Stimulated activated CD4-positive, alpha-beta T cell treated with anti-CD3 and anti-CD28 coated beads, Interleukin-4, amount 100 ng/mL, for 48 hours (primary cell): ENCODE measurements around the gene CA4.
A peak's percentile ranks its signal among the peaks of the same experiment; 100 is the strongest.

Experiments used
- DNase-seq, 2 donors: peaks; one replicate each; pipeline ENCODE4 v3.0.0-alpha.2; 2020; ENCODE audit warnings: low read depth in 2 of 2

CA4 gene

DNA sequence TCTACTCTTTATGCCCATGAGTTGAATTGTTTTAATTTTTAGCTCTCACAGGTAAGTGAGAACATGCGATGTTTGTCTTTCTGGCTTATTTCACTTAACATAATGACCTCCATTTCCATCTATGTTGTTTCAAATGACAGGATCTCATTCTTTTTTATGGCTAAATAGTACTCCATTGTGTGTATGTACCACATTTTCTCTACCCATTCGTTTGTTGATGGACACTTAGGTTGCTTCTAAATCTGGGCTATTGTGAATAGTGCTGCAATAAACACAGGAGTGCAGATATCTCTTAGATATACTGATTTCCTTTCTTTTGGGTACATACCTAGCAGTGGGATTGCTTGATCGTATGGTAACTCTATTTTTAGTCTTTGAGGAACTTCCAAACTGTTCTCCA, 19.3 kb upstream of the CA4 start:
- no peak for DNase-seq

DNA sequence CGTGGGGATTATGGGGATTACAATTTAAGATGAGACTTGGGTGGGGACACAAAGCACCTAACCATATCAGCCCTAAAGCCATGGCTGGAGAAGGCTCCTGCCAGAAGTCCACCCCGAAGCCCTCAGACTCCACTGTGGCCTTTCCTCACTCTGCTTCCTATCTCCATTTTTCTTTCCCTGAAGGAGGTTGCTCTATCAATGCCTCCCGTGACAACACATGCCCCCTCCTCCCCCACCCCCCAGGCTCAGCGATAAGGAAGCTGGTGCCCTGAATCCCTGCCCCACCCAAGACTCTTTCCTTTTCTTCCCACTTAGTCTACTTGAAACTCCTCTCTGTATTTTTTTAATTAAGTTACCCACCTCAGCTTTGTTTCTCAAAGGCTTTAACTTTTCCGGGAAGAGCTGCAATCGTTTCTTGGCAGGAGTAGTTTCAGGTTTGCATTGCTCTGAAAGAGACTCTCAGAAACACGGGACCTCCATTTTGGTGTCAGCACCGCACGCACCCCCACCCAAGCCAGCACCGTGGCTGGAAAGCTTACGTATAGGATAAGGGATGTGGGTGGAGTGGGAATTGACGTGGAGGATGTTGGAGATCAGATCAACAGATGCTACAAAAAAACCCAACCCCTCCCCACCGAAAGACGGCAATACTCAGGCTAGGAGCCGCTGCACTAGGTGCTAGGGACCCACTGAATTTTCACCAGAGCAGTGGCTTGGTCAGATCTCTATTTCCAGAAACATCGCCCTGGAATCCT, 15.2 kb upstream of the CA4 start:
- no peak for DNase-seq

DNA sequence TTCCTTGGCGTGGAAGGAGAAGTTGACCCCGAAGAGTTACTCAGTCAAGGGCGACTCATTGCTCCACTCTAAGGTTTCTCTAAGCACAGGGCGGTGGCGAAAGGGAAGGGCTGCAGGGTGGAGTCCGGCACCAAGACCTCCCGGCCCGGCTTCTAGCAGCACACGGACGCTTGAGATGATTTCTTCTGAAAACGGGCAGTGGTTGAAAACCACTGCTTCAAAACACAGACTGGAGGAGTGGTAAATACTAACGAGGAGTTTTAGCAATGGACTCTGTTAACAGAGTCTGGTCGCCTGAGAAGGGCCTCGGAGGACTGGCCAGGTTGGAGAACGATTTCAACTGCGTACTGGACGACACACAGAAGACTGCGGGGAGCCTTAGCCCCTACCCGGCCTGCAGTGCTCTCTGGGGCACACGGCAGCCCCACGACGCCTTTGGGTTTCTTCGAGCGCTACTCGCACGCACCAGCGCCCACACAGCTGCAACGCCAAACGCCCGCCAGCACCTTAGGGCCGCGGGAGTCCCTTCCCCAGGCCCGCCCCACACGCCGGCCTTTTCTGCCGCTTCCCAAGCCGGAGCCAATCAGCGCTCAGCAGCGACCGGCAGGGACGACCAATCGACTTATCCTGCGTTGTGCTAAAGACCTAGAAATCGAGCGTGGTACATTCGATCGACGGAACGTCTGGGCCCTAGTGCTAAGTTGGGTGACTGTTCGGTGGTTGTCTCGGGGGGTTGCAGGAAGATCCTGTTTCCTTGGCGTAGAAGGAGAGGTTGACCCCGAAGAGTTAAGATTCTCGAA, 14.4 kb upstream of the CA4 start:
- peak; percentile 77 to 79 for DNase-seq

DNA sequence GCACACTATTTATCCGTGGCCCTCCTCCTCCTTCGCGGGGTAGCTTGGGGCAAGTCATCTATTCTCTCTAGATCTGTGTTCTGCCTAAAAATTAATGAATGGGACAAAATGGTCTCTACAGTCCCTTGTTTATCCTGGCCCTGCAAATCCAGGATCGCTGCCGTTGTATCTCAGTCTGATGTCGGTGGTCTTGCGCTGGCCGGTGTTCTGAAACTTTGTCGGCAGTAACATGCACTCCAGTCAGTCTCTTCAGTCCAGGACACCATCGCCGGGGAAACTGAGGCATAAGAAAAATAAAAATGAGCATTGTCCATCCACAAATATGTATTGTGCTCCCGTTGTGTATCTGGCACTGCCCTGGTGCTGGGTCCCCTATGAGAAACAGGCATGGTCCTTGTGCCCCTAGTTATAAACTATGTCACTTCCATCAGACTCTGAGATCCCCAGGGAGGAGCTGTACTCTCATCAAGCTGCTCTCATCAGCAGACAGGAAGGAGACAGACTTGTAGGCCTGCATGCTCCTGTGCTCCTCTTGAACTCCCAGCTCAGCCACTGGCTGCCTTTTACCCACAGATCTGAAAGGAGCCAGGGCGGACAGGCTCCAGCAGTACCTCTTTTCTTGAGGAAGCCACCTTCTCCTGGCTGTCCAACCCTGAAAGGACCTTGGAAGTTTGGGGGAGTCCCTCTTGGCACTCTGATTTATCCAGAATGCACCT, 13.7 kb upstream of the CA4 start:
- DNase-seq = no peak

GRCh38 chr17:60137731-60138130, 12.0 kb upstream of the CA4 start:
- no peak for DNase-seq

- DNase-seq = no peak
These were observed 10.9 kb upstream of the CA4 start for GRCh38 chr17:60138769-60139437.

DNA sequence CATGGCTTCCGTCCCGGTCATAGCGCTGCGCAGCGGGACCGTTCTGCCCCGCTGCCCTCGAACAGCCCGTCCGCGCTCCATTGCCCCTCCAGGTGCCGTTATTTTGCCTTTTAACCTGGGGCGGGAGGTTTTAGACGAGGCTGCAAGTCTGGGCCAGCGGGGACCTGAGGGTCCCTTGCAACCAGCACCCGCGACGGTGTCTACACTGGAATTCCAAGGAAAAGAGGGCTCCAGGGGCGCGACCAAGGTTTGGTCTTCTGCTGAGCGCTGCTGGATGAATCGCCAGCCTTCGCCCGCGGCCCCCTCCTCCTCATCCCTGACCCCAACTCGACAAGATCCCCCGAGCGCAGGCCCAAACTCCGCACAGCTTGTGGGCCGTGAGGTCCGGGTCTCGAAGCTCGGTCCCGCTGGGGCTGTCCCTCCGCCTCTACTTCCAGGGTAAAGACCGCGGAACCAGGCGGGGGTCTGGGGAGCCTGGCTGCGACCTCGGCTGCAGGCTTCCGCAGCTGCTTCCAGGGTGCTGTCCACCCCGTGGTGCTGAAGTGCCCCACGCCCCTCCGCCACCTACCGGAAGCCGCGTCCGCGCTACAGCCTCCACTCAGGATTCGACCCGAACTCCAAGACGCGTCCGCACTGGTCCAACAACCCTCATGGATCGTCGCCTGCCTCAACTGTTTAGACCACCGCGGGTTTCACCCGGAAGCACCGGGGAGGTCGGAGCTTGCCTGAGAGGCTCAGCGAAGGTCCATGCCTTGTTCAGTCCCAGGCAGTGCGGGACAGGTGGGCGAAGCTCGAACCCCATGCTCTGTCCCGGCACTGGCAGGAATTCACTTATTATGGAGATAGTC, 10.1 kb upstream of the CA4 start:
- DNase-seq = peak; percentile 46 to 52

GRCh38 chr17:60141111-60142018, 8.4 kb upstream of the CA4 start:
- no peak for DNase-seq

GRCh38 chr17:60142872-60143499, 6.8 kb upstream of the CA4 start:
- DNase-seq = peak; percentile 74 to 81

GRCh38 chr17:60145006-60145935, 4.5 kb upstream of the CA4 start:
- DNase-seq = no peak

- no peak for DNase-seq
These were observed 3.6 kb upstream of the CA4 start for GRCh38 chr17:60146206-60146605.

DNA sequence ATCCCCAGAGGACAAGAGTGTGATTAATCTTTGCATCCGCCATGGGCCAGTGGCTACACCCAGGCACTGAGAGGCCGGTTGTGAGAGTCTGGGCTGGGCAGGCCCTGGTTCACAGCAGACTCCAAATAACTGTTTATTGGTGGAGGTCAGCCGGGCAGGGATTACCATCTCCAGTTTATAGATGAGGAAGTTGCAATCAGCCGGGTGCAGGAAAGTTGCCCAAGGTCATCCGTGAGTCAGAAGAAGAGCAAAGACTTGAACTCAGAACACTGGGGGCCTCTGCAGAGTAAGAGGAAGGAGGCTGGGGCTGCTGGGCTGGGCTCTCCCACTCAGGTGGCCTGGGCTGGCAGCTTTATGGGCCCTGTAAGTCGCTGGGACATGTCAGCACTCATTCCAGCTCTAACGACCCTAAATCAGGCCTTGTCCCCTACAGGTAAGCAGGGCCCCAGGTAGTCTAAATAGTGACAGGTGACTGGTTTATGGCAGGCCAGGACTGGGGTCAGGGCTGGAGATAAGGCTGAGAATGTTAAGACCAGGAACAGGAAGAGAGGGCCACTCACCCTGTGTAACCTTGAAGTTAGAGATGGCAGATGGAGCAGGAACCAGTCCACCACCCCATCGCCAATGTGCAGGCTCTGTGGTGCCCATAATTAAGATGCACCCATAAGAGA, 2.1 kb upstream of the CA4 start:
- DNase-seq = no peak

- DNase-seq = no peak
These were observed 1.4 kb upstream of the CA4 start for GRCh38 chr17:60148373-60148772.

GRCh38 chr17:60151355-60151754, 1.6 kb downstream of the CA4 start:
- no peak for DNase-seq

GRCh38 chr17:60153606-60154390, 4.0 kb downstream of the CA4 start:
- DNase-seq = no peak

- DNase-seq = no peak
These were observed 5.0 kb downstream of the CA4 start for GRCh38 chr17:60154616-60155426.
